Erythroblast (primary cell): ENCODE measurements around the gene BIRC5.

Experiments used
- GATA1 ChIP-seq: IDR thresholded peaks from 2 replicates; pipeline ENCODE4 v1.6.1; 2011; ENCODE audit warnings: low read depth, mild to moderate bottlenecking, control low read depth, low read length, moderate library complexity
- POLR2A ChIP-seq: IDR thresholded peaks from 2 replicates; pipeline ENCODE4 v1.6.1; 2011; ENCODE audit warnings: mild to moderate bottlenecking, low read length

- TF ChIP-seq POLR2A = no peak
- TF ChIP-seq GATA1 = no peak
Observed at GRCh38 chr17:78196716-78197115, 17.3 kb upstream of the BIRC5 start.
